Measurements from ENCODE around the gene RAB1A.
"Not testable (repeated sequence)": the region's sequence is repeated elsewhere in the genome, so short reads cannot be mapped to it uniquely, and the experiment has no call there.

GRCh38 chr2:65157856-65158255, 27.9 kb upstream of the RAB1A start:
- not testable (repeated sequence) for TF ChIP-seq CTCF, POLR2A (IDR thresholded peaks at IDR 0.05)

All from esophagus squamous epithelium (tissue), 4 donors.